ENCODE results near the gene SPATA4. TPM values are rescaled to one million over a fixed set of nuclear protein-coding genes. Genes with fewer than 3 reads are reported as not detected.

SPATA4 gene
- total RNA-seq, 1 experiment from 2014 or later: not detected

GRCh38 chr4:176189891-176190795, 5.2 kb downstream of the SPATA4 start:
- Histone ChIP-seq H3K27me3 (replicated peaks; ENCODE audit: control insufficient read depth, insufficient read depth, low read length) (no peaks in the 10 kb centered on the region), H3K4me3 (ENCODE audit: low read depth, low read length) (no peak overlapping the region), H3K4me1 (no peaks in the 10 kb centered on the region), H3K9me3 (no peaks in the 10 kb centered on the region), H3K36me3 (ENCODE audit: control insufficient read depth, insufficient read depth, low read length) (no peaks in the 10 kb centered on the region)
- no peak overlapping the region for H3K27ac Mint-ChIP-seq (ENCODE audit: unreplicated experiment)
- ChIA-PET CTCF (no interaction called here), POLR2A (no interaction called here)
- no peaks in the 10 kb centered on the region for H3K9me3 Mint-ChIP-seq (ENCODE audit: unreplicated experiment)
- H3K4me3 Mint-ChIP-seq (ENCODE audit: unreplicated experiment): no peak overlapping the region
- H3K4me1 Mint-ChIP-seq (ENCODE audit: low read depth, unreplicated experiment): no peaks in the 10 kb centered on the region
- BruUV-seq (replicated peaks): no TSS peak
- no peak for DNase-seq
- H3K27me3 Mint-ChIP-seq (ENCODE audit: insufficient read depth, unreplicated experiment): peaks cover 8% of the 10 kb centered on the region
- intact Hi-C loops (cut with micrococcal nuclease; ENCODE audit: unreplicated experiment): no loop called here
- H3K36me3 Mint-ChIP-seq (ENCODE audit: insufficient read depth, unreplicated experiment): no peaks in the 10 kb centered on the region
- no peak for TF ChIP-seq CTCF (IDR thresholded peaks at IDR 0.05; ENCODE audit: insufficient read depth in 1 of 2, low read depth in 1 of 2, low read length in 1 of 2, severe bottlenecking in 1 of 2, unreplicated experiment in 1 of 2)

- Histone ChIP-seq H3K36me3 (ENCODE audit: control insufficient read depth, insufficient read depth, low read length) (no peaks in the 10 kb centered on the region), H3K9me3 (no peaks in the 10 kb centered on the region), H3K4me3 (ENCODE audit: low read depth, low read length) (no peak overlapping the region), H3K27me3 (replicated peaks; ENCODE audit: control insufficient read depth, insufficient read depth, low read length) (no peaks in the 10 kb centered on the region), H3K4me1 (no peaks in the 10 kb centered on the region)
- Mint-ChIP-seq H3K9me3 (ENCODE audit: unreplicated experiment) (no peaks in the 10 kb centered on the region), H3K27me3 (ENCODE audit: insufficient read depth, unreplicated experiment) (peaks cover 8% of the 10 kb centered on the region), H3K27ac (ENCODE audit: unreplicated experiment) (no peak overlapping the region), H3K4me3 (ENCODE audit: unreplicated experiment) (no peak overlapping the region), H3K4me1 (ENCODE audit: low read depth, unreplicated experiment) (no peaks in the 10 kb centered on the region), H3K36me3 (ENCODE audit: insufficient read depth, unreplicated experiment) (no peaks in the 10 kb centered on the region)
- ChIA-PET CTCF (no interaction called here), POLR2A (no interaction called here)
- intact Hi-C loops (cut with micrococcal nuclease; ENCODE audit: unreplicated experiment): no loop called here
- DNase-seq: no peak
- TF ChIP-seq CTCF (IDR thresholded peaks at IDR 0.05; ENCODE audit: insufficient read depth in 1 of 2, low read depth in 1 of 2, low read length in 1 of 2, severe bottlenecking in 1 of 2, unreplicated experiment in 1 of 2): no peak
- no TSS peak for BruUV-seq (replicated peaks)
Measured at GRCh38 chr4:176188654-176189053, 6.7 kb downstream of the SPATA4 start.

GRCh38 chr4:176187624-176188023, 7.8 kb downstream of the SPATA4 start:
- Mint-ChIP-seq H3K36me3 (ENCODE audit: insufficient read depth, unreplicated experiment) (no peaks in the 10 kb centered on the region), H3K4me3 (ENCODE audit: unreplicated experiment) (no peak overlapping the region), H3K4me1 (ENCODE audit: low read depth, unreplicated experiment) (no peaks in the 10 kb centered on the region), H3K27me3 (ENCODE audit: insufficient read depth, unreplicated experiment) (peaks cover 8% of the 10 kb centered on the region), H3K9me3 (ENCODE audit: unreplicated experiment) (no peaks in the 10 kb centered on the region), H3K27ac (ENCODE audit: unreplicated experiment) (no peak overlapping the region)
- intact Hi-C loops (cut with micrococcal nuclease; ENCODE audit: unreplicated experiment): no loop called here
- no peak for TF ChIP-seq CTCF (IDR thresholded peaks at IDR 0.05; ENCODE audit: insufficient read depth in 1 of 2, low read depth in 1 of 2, low read length in 1 of 2, severe bottlenecking in 1 of 2, unreplicated experiment in 1 of 2)
- H3K36me3 ChIP-seq (ENCODE audit: control insufficient read depth, insufficient read depth, low read length): no peaks in the 10 kb centered on the region
- no peaks in the 10 kb centered on the region for H3K4me1 ChIP-seq
- ChIA-PET POLR2A (no interaction called here), CTCF (no interaction called here)
- H3K9me3 ChIP-seq: no peaks in the 10 kb centered on the region
- DNase-seq: no peak
- no TSS peak for BruUV-seq (replicated peaks)
- no peaks in the 10 kb centered on the region for H3K27me3 ChIP-seq (replicated peaks; ENCODE audit: control insufficient read depth, insufficient read depth, low read length)
- no peak overlapping the region for H3K4me3 ChIP-seq (ENCODE audit: low read depth, low read length)

Data from Caco-2 (cell line).